ENCODE data around the gene GRK5. TPM values are rescaled to one million over a fixed set of nuclear protein-coding genes. Genes with fewer than 3 reads are reported as not detected.

Gene GRK5
- total RNA-seq, 6 experiments from 2014 or later: 5.9 to 11.5 (median 7.9) TPM

GRCh38 chr10:119351189-119351588, 143.8 kb downstream of the GRK5 start:
- DNase-seq: no peak
- peaks cover 0 to 15% (median 0%) of the 10 kb centered on the region in 4 donors for H3K4me1 ChIP-seq
- peak overlapping the region; percentile 51 to 81 (median 71) for H3K27ac ChIP-seq
- no peak for ATAC-seq
- TF ChIP-seq POLR2A (IDR thresholded peaks at IDR 0.05): no peak
- TF ChIP-seq, protein P1, sequence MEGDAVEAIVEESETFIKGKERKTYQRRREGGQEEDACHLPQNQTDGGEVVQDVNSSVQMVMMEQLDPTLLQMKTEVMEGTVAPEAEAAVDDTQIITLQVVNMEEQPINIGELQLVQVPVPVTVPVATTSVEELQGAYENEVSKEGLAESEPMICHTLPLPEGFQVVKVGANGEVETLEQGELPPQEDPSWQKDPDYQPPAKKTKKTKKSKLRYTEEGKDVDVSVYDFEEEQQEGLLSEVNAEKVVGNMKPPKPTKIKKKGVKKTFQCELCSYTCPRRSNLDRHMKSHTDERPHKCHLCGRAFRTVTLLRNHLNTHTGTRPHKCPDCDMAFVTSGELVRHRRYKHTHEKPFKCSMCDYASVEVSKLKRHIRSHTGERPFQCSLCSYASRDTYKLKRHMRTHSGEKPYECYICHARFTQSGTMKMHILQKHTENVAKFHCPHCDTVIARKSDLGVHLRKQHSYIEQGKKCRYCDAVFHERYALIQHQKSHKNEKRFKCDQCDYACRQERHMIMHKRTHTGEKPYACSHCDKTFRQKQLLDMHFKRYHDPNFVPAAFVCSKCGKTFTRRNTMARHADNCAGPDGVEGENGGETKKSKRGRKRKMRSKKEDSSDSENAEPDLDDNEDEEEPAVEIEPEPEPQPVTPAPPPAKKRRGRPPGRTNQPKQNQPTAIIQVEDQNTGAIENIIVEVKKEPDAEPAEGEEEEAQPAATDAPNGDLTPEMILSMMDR (IDR thresholded peaks at IDR 0.05): no peak
- H3K27me3 ChIP-seq: no peaks in the 10 kb centered on the region
- H3K4me3 ChIP-seq: no peak overlapping the region
- WGBS (ENCODE audit: insufficient coverage, low coverage, low lambda C conversion rate, missing lambda C conversion rate): no CpG with 5 or more reads among the region's 4 CpGs
- intact Hi-C loops (cut with DNase I): no loop called here
- no peaks in the 10 kb centered on the region for H3K36me3 ChIP-seq
- peaks cover 0 to 6% (median 0%) of the 10 kb centered on the region in 4 donors for H3K9me3 ChIP-seq

DNA sequence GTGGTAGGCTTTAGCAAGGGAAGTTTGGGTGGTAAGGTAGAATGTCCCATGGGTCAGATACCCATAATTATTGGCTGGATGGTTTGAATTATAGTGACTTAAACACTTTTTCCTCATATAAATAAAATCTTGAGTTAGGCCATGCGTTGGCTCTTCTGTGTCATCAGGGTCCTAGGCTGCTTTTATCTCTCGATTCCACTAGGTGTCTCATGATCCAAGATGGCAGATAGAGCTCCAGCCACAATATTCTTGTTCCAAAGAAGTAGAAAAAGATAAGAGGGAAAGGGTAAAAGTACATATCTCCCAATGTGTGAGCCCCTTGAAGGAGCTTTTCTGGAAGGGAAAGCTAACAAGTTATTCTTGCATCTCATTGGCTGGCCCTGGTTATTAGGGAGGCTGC, 144.7 kb downstream of the GRK5 start:
- no peaks in the 10 kb centered on the region for H3K27me3 ChIP-seq
- H3K4me1 ChIP-seq: peaks cover 0 to 17% (median 0%) of the 10 kb centered on the region in 4 donors
- DNase-seq (no peak), ATAC-seq (no peak)
- intact Hi-C loops (cut with DNase I): no loop called here
- 57% methylated on average over 2 of the region's 2 CpGs for WGBS (ENCODE audit: insufficient coverage, low coverage, low lambda C conversion rate, missing lambda C conversion rate)
- no peak overlapping the region for H3K4me3 ChIP-seq
- no peak overlapping the region for H3K27ac ChIP-seq
- H3K36me3 ChIP-seq: no peaks in the 10 kb centered on the region
- H3K9me3 ChIP-seq: peaks cover 0 to 6% (median 0%) of the 10 kb centered on the region in 4 donors
- TF ChIP-seq, protein P1 (IDR thresholded peaks at IDR 0.05): no peak
- TF ChIP-seq POLR2A (IDR thresholded peaks at IDR 0.05): no peak

- H3K4me1 ChIP-seq: peaks cover 0 to 25% (median 0%) of the 10 kb centered on the region in 4 donors
- TF ChIP-seq, protein P1 (IDR thresholded peaks at IDR 0.05): no peak
- no peak for TF ChIP-seq POLR2A (IDR thresholded peaks at IDR 0.05)
- no peak for ATAC-seq
- no peak for DNase-seq
- H3K27me3 ChIP-seq: no peaks in the 10 kb centered on the region
- H3K36me3 ChIP-seq: no peaks in the 10 kb centered on the region
- H3K27ac ChIP-seq: no peak overlapping the region
- peaks cover 0 to 6% (median 0%) of the 10 kb centered on the region in 4 donors for H3K9me3 ChIP-seq
- WGBS (ENCODE audit: insufficient coverage, low coverage, low lambda C conversion rate, missing lambda C conversion rate): 70% methylated on average over 2 of the region's 6 CpGs
- intact Hi-C loops (cut with DNase I): no loop called here
- no peak overlapping the region for H3K4me3 ChIP-seq
Observed at GRCh38 chr10:119352807-119353206, 145.4 kb downstream of the GRK5 start.

- Histone ChIP-seq H3K36me3 (no peaks in the 10 kb centered on the region), H3K27me3 (no peaks in the 10 kb centered on the region), H3K27ac (no peak overlapping the region), H3K4me1 (peaks cover 0 to 31% (median 0%) of the 10 kb centered on the region in 4 donors), H3K9me3 (peaks cover 0 to 6% (median 0%) of the 10 kb centered on the region in 4 donors), H3K4me3 (no peak overlapping the region)
- DNase-seq: no peak
- intact Hi-C loops (cut with DNase I): no loop called here
- ATAC-seq: no peak
- WGBS (ENCODE audit: insufficient coverage, low coverage, low lambda C conversion rate, missing lambda C conversion rate): 100% methylated on average over 2 of the region's 2 CpGs
- no peak for TF ChIP-seq POLR2A (IDR thresholded peaks at IDR 0.05)
- TF ChIP-seq, protein P1 (IDR thresholded peaks at IDR 0.05): no peak
Observed at GRCh38 chr10:119353421-119353820, 146.1 kb downstream of the GRK5 start.

DNA sequence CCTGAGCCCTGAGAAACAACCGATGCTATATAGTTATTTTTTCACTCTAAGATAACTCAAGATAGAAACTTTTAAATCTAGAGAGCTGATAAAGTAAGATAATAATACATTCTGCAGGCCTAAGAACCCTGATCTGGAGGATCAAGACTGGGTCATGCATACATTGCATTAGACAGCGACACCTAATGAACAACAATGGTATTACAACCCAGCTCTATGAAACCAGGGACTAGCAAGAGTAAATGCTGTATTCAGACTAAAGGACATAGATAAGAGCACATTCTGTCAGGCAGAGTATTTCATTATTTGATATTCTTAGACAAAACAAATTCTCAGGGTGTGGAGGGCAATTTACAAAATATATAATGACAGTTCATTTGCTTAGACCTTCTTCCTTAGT, 148.6 kb downstream of the GRK5 start:
- ATAC-seq (no peak), DNase-seq (no peak)
- Histone ChIP-seq H3K27ac (no peak overlapping the region), H3K4me1 (peaks cover 0 to 21% (median under 1%) of the 10 kb centered on the region in 4 donors), H3K27me3 (no peaks in the 10 kb centered on the region), H3K36me3 (no peaks in the 10 kb centered on the region), H3K9me3 (peaks cover 0 to 6% (median 0%) of the 10 kb centered on the region in 4 donors), H3K4me3 (no peak overlapping the region)
- WGBS (ENCODE audit: insufficient coverage, low coverage, low lambda C conversion rate, missing lambda C conversion rate): 79% methylated on average over 2 of the region's 2 CpGs
- TF ChIP-seq, protein P1 (IDR thresholded peaks at IDR 0.05): peak in 3 of 4 donors; percentile 11 to 33 (median 20)
- no peak for TF ChIP-seq POLR2A (IDR thresholded peaks at IDR 0.05)
- intact Hi-C loops (cut with DNase I): no loop called here

Measured in right lobe of liver (tissue), 6 donors.